Loucy (cell line): ENCODE data around the gene SUMO1.
A peak's percentile ranks its signal among the peaks of the same experiment; 100 is the strongest.

Source experiments
- EZH2phosphoT487 ChIP-seq: fragments of 200-600 bp; IDR thresholded peaks from 2 replicates; pipeline ENCODE4 v1.6.1; 2018; ENCODE audit warnings: antibody characterized with exemption, mild to moderate bottlenecking, moderate library complexity, borderline replicate concordance
- TF ChIP-seq, protein P1 (sequence below): fragments of 200-600 bp; sonication (generic); conservative IDR thresholded peaks from 2 replicates; pipeline ENCODE4 v1.5.1; 2014; ENCODE audit warnings: mild to moderate bottlenecking, antibody characterized with exemption, low read length

DNA sequence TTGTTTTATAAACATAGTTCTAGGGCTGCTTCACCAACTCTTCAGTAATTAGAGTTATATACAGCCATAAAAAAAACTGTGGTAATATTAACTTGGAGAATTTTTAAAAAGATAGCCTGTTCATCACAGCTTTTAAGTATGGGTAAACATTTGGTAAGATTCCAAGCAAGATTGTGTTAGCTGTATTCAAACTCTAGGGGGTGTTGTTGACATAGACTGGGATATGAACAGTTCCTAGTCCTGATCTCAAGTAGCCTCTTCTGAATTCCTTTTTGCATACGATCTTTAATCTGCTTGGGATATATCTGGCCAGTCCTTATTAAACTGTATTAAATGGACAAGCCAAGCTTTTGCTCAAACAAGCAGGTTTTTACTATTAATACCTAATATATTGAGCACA, 40.5 kb upstream of the SUMO1 start:
- TF ChIP-seq, protein P1, sequence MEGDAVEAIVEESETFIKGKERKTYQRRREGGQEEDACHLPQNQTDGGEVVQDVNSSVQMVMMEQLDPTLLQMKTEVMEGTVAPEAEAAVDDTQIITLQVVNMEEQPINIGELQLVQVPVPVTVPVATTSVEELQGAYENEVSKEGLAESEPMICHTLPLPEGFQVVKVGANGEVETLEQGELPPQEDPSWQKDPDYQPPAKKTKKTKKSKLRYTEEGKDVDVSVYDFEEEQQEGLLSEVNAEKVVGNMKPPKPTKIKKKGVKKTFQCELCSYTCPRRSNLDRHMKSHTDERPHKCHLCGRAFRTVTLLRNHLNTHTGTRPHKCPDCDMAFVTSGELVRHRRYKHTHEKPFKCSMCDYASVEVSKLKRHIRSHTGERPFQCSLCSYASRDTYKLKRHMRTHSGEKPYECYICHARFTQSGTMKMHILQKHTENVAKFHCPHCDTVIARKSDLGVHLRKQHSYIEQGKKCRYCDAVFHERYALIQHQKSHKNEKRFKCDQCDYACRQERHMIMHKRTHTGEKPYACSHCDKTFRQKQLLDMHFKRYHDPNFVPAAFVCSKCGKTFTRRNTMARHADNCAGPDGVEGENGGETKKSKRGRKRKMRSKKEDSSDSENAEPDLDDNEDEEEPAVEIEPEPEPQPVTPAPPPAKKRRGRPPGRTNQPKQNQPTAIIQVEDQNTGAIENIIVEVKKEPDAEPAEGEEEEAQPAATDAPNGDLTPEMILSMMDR, result peak; percentile 72
- TF ChIP-seq EZH2phosphoT487, result no peak
